GM12801 (cell line): ENCODE data around the gene CCDC148.

Source experiments
- TF ChIP-seq, protein P1 (sequence below): IDR thresholded peaks from one replicate; pipeline ENCODE4 v1.5.1; 2011; ENCODE audit warnings: control low read depth; ENCODE audit not compliant: insufficient read length; ENCODE audit errors: extremely low read depth

Gene CCDC148

GRCh38 chr2:158129037-158129436 is 327.5 kb downstream of the CCDC148 start:
- TF ChIP-seq, protein P1, sequence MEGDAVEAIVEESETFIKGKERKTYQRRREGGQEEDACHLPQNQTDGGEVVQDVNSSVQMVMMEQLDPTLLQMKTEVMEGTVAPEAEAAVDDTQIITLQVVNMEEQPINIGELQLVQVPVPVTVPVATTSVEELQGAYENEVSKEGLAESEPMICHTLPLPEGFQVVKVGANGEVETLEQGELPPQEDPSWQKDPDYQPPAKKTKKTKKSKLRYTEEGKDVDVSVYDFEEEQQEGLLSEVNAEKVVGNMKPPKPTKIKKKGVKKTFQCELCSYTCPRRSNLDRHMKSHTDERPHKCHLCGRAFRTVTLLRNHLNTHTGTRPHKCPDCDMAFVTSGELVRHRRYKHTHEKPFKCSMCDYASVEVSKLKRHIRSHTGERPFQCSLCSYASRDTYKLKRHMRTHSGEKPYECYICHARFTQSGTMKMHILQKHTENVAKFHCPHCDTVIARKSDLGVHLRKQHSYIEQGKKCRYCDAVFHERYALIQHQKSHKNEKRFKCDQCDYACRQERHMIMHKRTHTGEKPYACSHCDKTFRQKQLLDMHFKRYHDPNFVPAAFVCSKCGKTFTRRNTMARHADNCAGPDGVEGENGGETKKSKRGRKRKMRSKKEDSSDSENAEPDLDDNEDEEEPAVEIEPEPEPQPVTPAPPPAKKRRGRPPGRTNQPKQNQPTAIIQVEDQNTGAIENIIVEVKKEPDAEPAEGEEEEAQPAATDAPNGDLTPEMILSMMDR, result no peak

GRCh38 chr2:158128168-158128973 is 328.2 kb downstream of the CCDC148 start:
- TF ChIP-seq, protein P1, result no peak

GRCh38 chr2:158127380-158127804 is 329.2 kb downstream of the CCDC148 start:
- TF ChIP-seq, protein P1, result no peak

DNA sequence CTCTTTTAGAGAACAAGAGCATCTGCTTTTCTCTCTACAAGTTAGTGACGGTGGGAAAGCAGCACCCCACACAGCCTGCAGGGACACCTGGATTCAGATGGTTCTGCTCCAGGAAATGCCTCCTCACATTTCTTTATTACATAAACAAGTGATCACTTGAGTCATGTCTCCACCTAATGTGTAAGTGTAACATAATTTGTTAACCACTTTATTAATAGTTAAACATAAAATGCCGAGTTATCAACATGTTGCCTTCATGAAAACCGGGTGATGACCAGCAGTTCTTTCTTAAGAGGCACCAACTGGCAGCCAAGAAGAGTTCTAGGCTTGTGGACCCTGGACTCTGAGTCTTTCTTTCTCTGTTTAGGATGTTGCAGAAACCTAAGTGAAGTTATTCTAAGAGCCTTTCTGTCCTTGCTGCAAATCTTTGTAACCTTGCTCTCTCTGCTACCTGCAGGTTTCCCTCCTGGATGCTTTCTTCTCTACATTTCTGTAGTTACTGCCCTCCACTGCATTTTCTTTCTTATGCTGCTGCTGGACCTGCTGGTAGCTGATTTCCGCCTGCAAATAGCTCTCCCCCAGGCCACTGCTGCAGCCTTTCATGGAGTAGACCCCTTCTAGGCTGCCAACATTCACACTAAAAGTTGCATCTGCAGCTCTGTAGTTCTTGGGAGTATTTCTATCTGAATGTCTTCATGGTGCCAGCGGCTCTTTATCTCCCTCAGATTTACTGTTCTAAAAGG is 330.6 kb downstream of the CCDC148 start:
- TF ChIP-seq, protein P1, result no peak

DNA sequence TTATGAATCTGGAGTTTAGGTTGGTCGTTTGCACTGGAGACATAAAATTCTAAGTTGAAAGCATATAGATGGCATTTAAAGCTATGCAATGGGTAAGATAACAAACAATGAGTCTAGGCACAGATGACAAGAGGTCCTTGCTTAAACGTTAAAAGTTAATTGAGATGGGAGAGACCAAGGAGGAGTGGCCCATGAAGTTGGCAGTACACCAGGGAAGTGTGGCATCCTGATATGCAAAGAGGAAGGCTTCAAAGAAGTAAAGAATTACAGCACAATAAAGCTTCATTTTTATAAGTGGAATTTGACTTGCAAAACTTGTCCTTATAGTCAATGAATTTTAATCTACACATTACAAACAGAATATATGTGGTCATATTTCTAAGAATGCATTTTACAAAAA is 331.7 kb downstream of the CCDC148 start:
- TF ChIP-seq, protein P1, result no peak
